MCF 10A (cell line): Measurements from ENCODE around the gene SCAMP2. TPM values are rescaled to one million over a fixed set of nuclear protein-coding genes. Genes with fewer than 3 reads are reported as not detected.

Experiments
- BruUV-seq: library from RNA; stranded (reverse); fragments of 400-500 nt; replicated peaks from 2 replicates; lab custom pipeline; 2021; lab: Mats Ljungman, UMichigan
- CTCF ChIA-PET: fragments of 300-600 bp; sonication (Branson Sonifier 250); formaldehyde crosslinking; extraction: SDS; loops from one replicate; lab custom pipeline; 2021; ENCODE audit warnings: antibody characterized with exemption, inconsistent platforms; lab: Yijun Ruan, JAX
- POLR2A ChIA-PET: fragments of 300-600, 350-650 bp; sonication (Branson Sonifier 250); formaldehyde crosslinking; extraction: SDS; loops from one replicate; lab custom pipeline; 2020; ENCODE audit warnings: antibody characterized with exemption, inconsistent platforms; lab: Yijun Ruan, JAX
- DNase-seq: peaks from one replicate; pipeline ENCODE4 v3.0.0-alpha.2; 2018; ENCODE audit not compliant: unreplicated experiment
- H3K27ac Mint-ChIP-seq: one replicate; pipeline ENCODE4 v1.8.0; 2022; ENCODE audit warnings: mild to moderate bottlenecking, low read depth, mixed read lengths; ENCODE audit not compliant: unreplicated experiment
- H3K27me3 Mint-ChIP-seq: one replicate; pipeline ENCODE4 v1.8.0; 2022; ENCODE audit warnings: mixed read lengths; ENCODE audit not compliant: insufficient read depth, unreplicated experiment
- H3K36me3 Mint-ChIP-seq: one replicate; pipeline ENCODE4 v1.8.0; 2022; ENCODE audit warnings: mild to moderate bottlenecking, moderate library complexity, mixed read lengths; ENCODE audit not compliant: insufficient read depth, unreplicated experiment
- H3K4me1 Mint-ChIP-seq: one replicate; pipeline ENCODE4 v1.8.0; 2022; ENCODE audit warnings: mixed read lengths; ENCODE audit not compliant: insufficient read depth, unreplicated experiment
- H3K4me3 Mint-ChIP-seq: one replicate; pipeline ENCODE4 v1.8.0; 2022; ENCODE audit warnings: mild to moderate bottlenecking, moderate library complexity, mixed read lengths; ENCODE audit not compliant: unreplicated experiment
- H3K9me3 Mint-ChIP-seq: one replicate; pipeline ENCODE4 v1.8.0; 2022; ENCODE audit warnings: mixed read lengths; ENCODE audit not compliant: unreplicated experiment
- CTCF ChIP-seq: fragments of 200-600 bp; IDR thresholded peaks from one replicate; pipeline ENCODE4 v1.8.0; 2022; ENCODE audit warnings: antibody characterized with exemption, mild to moderate bottlenecking; ENCODE audit not compliant: unreplicated experiment
- intact Hi-C: fragments of 100-400 bp; cut with micrococcal nuclease; formaldehyde crosslinking; loops from 2 replicates; pipeline ENCODE4 v1.14.1; 2022
- total RNA-seq: library from RNA; stranded (reverse); gene quantifications from 2 replicates; pipeline ENCODE4 v1.2.3, GENCODE V29; 2022

SCAMP2 gene
- total RNA-seq, 1 experiment from 2014 or later, result 64.4 TPM

- H3K9me3 Mint-ChIP-seq, result no peaks in the 10 kb centered on the region
- H3K27ac Mint-ChIP-seq, result no peak overlapping the region
- H3K4me1 Mint-ChIP-seq, result no peaks in the 10 kb centered on the region
- no TSS peak for BruUV-seq
- ChIA-PET CTCF (interaction anchor here (0.6 kb wide), 1 partner anchor 50 kb away, joined by 3 read pairs; no protein-coding TSS in a partner anchor), POLR2A (no interaction called here)
- H3K4me3 Mint-ChIP-seq, result no peak overlapping the region
- H3K27me3 Mint-ChIP-seq, result peaks cover 35% of the 10 kb centered on the region
- TF ChIP-seq CTCF, result no peak
- no peak for DNase-seq
- no peaks in the 10 kb centered on the region for H3K36me3 Mint-ChIP-seq
- intact Hi-C loops, result no loop called here
These were observed 48.2 kb downstream of the SCAMP2 start for GRCh38 chr15:74824976-74825375.

GRCh38 chr15:74823324-74823723 lies 49.8 kb downstream of the SCAMP2 start:
- DNase-seq, result peak; percentile 30
- H3K27me3 Mint-ChIP-seq, result peaks cover 32% of the 10 kb centered on the region
- H3K9me3 Mint-ChIP-seq, result no peaks in the 10 kb centered on the region
- no peak overlapping the region for H3K4me3 Mint-ChIP-seq
- H3K27ac Mint-ChIP-seq, result no peak overlapping the region
- ChIA-PET POLR2A (no interaction called here), CTCF (interaction anchor here (1.8 kb wide), 1 partner anchor 13 kb away, joined by 4 read pairs; no protein-coding TSS in a partner anchor)
- H3K36me3 Mint-ChIP-seq, result no peaks in the 10 kb centered on the region
- intact Hi-C loops, result no loop called here
- no TSS peak for BruUV-seq
- H3K4me1 Mint-ChIP-seq, result peaks cover 6% of the 10 kb centered on the region
- TF ChIP-seq CTCF, result no peak

GRCh38 chr15:74822233-74822632 lies 50.9 kb downstream of the SCAMP2 start:
- ChIA-PET POLR2A (interaction anchor here (1.2 kb wide), 1 partner anchor 39 kb away, joined by 3 read pairs; no protein-coding TSS in a partner anchor), CTCF (interaction anchor here (0.7 to 1.4 kb wide), 3 partner anchors 14 to 80 kb away, joined by 3 to 5 read pairs (median 3); no protein-coding TSS in a partner anchor)
- H3K36me3 Mint-ChIP-seq, result no peaks in the 10 kb centered on the region
- H3K4me3 Mint-ChIP-seq, result no peak overlapping the region
- no peak overlapping the region for H3K27ac Mint-ChIP-seq
- no peak for DNase-seq
- BruUV-seq, result no TSS peak
- peaks cover 22% of the 10 kb centered on the region for H3K27me3 Mint-ChIP-seq
- peaks cover 17% of the 10 kb centered on the region for H3K4me1 Mint-ChIP-seq
- intact Hi-C loops, result no loop called here
- H3K9me3 Mint-ChIP-seq, result no peaks in the 10 kb centered on the region
- TF ChIP-seq CTCF, result no peak

GRCh38 chr15:74821790-74822158 lies 51.4 kb downstream of the SCAMP2 start:
- no peak for DNase-seq
- BruUV-seq, result no TSS peak
- Mint-ChIP-seq H3K9me3 (no peaks in the 10 kb centered on the region), H3K4me1 (peaks cover 22% of the 10 kb centered on the region), H3K27me3 (peaks cover 22% of the 10 kb centered on the region), H3K36me3 (no peaks in the 10 kb centered on the region), H3K4me3 (no peak overlapping the region), H3K27ac (no peak overlapping the region)
- POLR2A ChIA-PET, result interaction anchor here (1.2 kb wide), 1 partner anchor 38 kb away, joined by 3 read pairs; no protein-coding TSS in a partner anchor
- TF ChIP-seq CTCF, result no peak
- intact Hi-C loops, result no loop called here
- CTCF ChIA-PET, result interaction anchor here (0.6 to 1.5 kb wide), 5 partner anchors 8 to 80 kb away, joined by 3 to 5 read pairs (median 3); partner anchors contain the start of gene CSK
